Thyroid gland (tissue), 4 donors: Measurements from ENCODE around the gene SLC6A6.

ENCODE experiments used
- CTCF ChIP-seq, 6 experiments: fragments of 200-600 bp in 3 of 6; fragments of 450-650 bp in 3 of 6; sonication (generic) in 3 of 6; IDR thresholded peaks; one replicate each; pipeline ENCODE4 v1.5.1; 2016 to 2019; ENCODE audit warnings: antibody characterized with exemption in 6 of 6, mild to moderate bottlenecking in 2 of 6, inconsistent platforms in 1 of 6, moderate library complexity in 1 of 6
- POLR2A ChIP-seq, 2 donors: fragments of 450-650 bp; IDR thresholded peaks; one replicate each; pipeline ENCODE4 v1.6.1; 2017; ENCODE audit warnings: antibody characterized with exemption in 2 of 2, mild to moderate bottlenecking in 2 of 2, moderate library complexity in 1 of 2

DNA sequence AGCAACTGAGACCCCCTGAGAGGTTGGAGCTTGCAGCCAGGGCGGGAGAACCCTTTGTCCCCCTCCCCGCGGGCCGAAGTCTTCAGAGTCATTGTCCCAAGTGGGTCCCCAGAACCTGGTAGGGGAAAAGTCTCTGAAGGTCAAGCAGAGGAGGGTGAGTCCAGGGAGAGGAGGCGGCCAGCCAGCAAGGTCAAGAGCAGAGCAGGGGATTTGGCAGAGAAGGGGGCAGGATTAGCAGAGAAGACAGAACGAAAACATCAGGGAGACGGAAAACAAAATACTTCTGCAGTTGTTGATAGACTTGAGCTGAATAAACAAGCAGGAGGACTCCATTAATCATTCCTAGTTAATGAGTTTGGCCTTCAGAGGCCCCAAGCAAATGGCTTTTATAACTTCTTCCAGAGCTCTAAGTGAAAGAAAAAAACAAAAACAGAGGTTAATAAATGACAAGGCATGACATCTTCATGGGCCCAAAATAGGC, 71.0 kb downstream of the SLC6A6 start:
- TF ChIP-seq CTCF (IDR thresholded peaks at IDR 0.05) = no peak
- TF ChIP-seq POLR2A (IDR thresholded peaks at IDR 0.05) = no peak
